ENCODE measurements around the gene PAPPA2. TPM values are rescaled to one million over a fixed set of nuclear protein-coding genes. Genes with fewer than 3 reads are reported as not detected.

Gene PAPPA2
- total and polyA plus RNA-seq, 9 donors = 0.01 to 0.69 (median 0.32) TPM; not detected in 4

GRCh38 chr1:176480750-176481149 lies 17.8 kb downstream of the PAPPA2 start:
- Histone ChIP-seq H3K4me3 (no peak overlapping the region), H3K27me3 (no peaks in the 10 kb centered on the region), H3K27ac (no peak overlapping the region), H3K4me1 (ENCODE audit: insufficient read depth) (no peaks in the 10 kb centered on the region), H3K9me3 (no peaks in the 10 kb centered on the region), H3K36me3 (no peaks in the 10 kb centered on the region)
- 73 to 81% (median 76%) methylated on average over 9 of the region's 9 CpGs for WGBS, 3 donors
- DNase-seq = no peak
- TF ChIP-seq CTCF (IDR thresholded peaks at IDR 0.05) (no peak), POLR2A (IDR thresholded peaks at IDR 0.05) (no peak), EP300 (IDR thresholded peaks at IDR 0.05) (no peak)
- intact Hi-C loops (cut with DNase I) = no loop called here

GRCh38 chr1:176485083-176485482 lies 22.1 kb downstream of the PAPPA2 start:
- no peaks in the 10 kb centered on the region for H3K27me3 ChIP-seq
- no peaks in the 10 kb centered on the region for H3K36me3 ChIP-seq
- no peak overlapping the region for H3K27ac ChIP-seq
- TF ChIP-seq POLR2A (IDR thresholded peaks at IDR 0.05) (no peak), CTCF (IDR thresholded peaks at IDR 0.05) (no peak), EP300 (IDR thresholded peaks at IDR 0.05) (no peak)
- intact Hi-C loops (cut with DNase I) = no loop called here
- H3K4me3 ChIP-seq = no peak overlapping the region
- H3K9me3 ChIP-seq = no peaks in the 10 kb centered on the region
- no peaks in the 10 kb centered on the region for H3K4me1 ChIP-seq (ENCODE audit: insufficient read depth)
- no peak for DNase-seq
- WGBS, 3 donors = 37 to 62% (median 50%) methylated on average over 1 of the region's 1 CpG

- intact Hi-C loops (cut with DNase I) = no loop called here
- Histone ChIP-seq H3K36me3 (no peaks in the 10 kb centered on the region), H3K4me3 (no peak overlapping the region), H3K9me3 (no peaks in the 10 kb centered on the region), H3K27me3 (no peaks in the 10 kb centered on the region), H3K4me1 (ENCODE audit: insufficient read depth) (no peaks in the 10 kb centered on the region), H3K27ac (no peak overlapping the region)
- TF ChIP-seq CTCF (IDR thresholded peaks at IDR 0.05) = no peak
- TF ChIP-seq EP300 (IDR thresholded peaks at IDR 0.05) = no peak
- no peak for TF ChIP-seq POLR2A (IDR thresholded peaks at IDR 0.05)
- WGBS, 3 donors = 37 to 57% (median 46%) methylated on average over 5 of the region's 5 CpGs
- DNase-seq = no peak
These were observed 31.5 kb downstream of the PAPPA2 start for GRCh38 chr1:176494436-176494835.

- Histone ChIP-seq H3K27ac (no peak overlapping the region), H3K4me1 (ENCODE audit: insufficient read depth) (no peaks in the 10 kb centered on the region), H3K4me3 (no peak overlapping the region), H3K27me3 (no peaks in the 10 kb centered on the region), H3K36me3 (no peaks in the 10 kb centered on the region), H3K9me3 (no peaks in the 10 kb centered on the region)
- no peak for DNase-seq
- intact Hi-C loops (cut with DNase I) = no loop called here
- 9 to 27% (median 15%) methylated on average over 1 of the region's 1 CpG for WGBS, 3 donors
- TF ChIP-seq EP300 (IDR thresholded peaks at IDR 0.05) = no peak
- no peak for TF ChIP-seq POLR2A (IDR thresholded peaks at IDR 0.05)
- no peak for TF ChIP-seq CTCF (IDR thresholded peaks at IDR 0.05)
These were observed 36.7 kb downstream of the PAPPA2 start for GRCh38 chr1:176499671-176500070.

GRCh38 chr1:176501599-176501998 lies 38.6 kb downstream of the PAPPA2 start:
- Histone ChIP-seq H3K36me3 (no peaks in the 10 kb centered on the region), H3K27me3 (no peaks in the 10 kb centered on the region), H3K4me3 (no peak overlapping the region), H3K9me3 (no peaks in the 10 kb centered on the region), H3K27ac (no peak overlapping the region), H3K4me1 (ENCODE audit: insufficient read depth) (no peaks in the 10 kb centered on the region)
- TF ChIP-seq EP300 (IDR thresholded peaks at IDR 0.05) (no peak), CTCF (IDR thresholded peaks at IDR 0.05) (no peak), POLR2A (IDR thresholded peaks at IDR 0.05) (no peak)
- DNase-seq = no peak
- 43 to 50% (median 49%) methylated on average over 2 of the region's 2 CpGs for WGBS, 3 donors
- intact Hi-C loops (cut with DNase I) = no loop called here
